Gastrocnemius medialis (tissue), 4 donors: Measurements from ENCODE around the gene CNOT10.

Experiments
- CTCF ChIP-seq, 5 experiments: fragments of 450-650 bp in 3 of 5; fragments of 200-600 bp in 2 of 5; sonication (generic) in 2 of 5; IDR thresholded peaks in 4 of 5; conservative IDR thresholded peaks in 1 of 5; 1 replicate in 4 of 5; 2 replicates in 1 of 5; pipeline ENCODE4 v1.5.1; 2016 to 2019; ENCODE audit warnings: antibody characterized with exemption in 5 of 5, mild to moderate bottlenecking in 3 of 5, moderate library complexity in 3 of 5
- POLR2A ChIP-seq, 2 donors: fragments of 450-650 bp; IDR thresholded peaks; one replicate each; pipeline ENCODE4 v1.6.1; 2017; ENCODE audit warnings: antibody characterized with exemption in 2 of 2, mild to moderate bottlenecking in 2 of 2, moderate library complexity in 2 of 2

GRCh38 chr3:32759342-32759741 lies 74.4 kb downstream of the CNOT10 start:
- TF ChIP-seq CTCF (IDR thresholded peaks at IDR 0.05 in 4 of 5, conservative IDR thresholded peaks at IDR 0.05 in 1 of 5) (no peak), POLR2A (IDR thresholded peaks at IDR 0.05) (no peak)
